HG03025 (cell line): ENCODE results near the gene MMP24OS.

Experiments
- ATAC-seq: cut with Tn5 transposase; IDR thresholded peaks from one replicate; pipeline ENCODE4 v1.9.1; 2021; ENCODE audit warnings: mild to moderate bottlenecking, moderate library complexity; ENCODE audit not compliant: unreplicated experiment, low FRiP score

Gene MMP24OS

GRCh38 chr20:35307666-35308653 is 30.0 kb upstream of the MMP24OS start:
- no peak for ATAC-seq

GRCh38 chr20:35306931-35307517 is 29.1 kb upstream of the MMP24OS start:
- no peak for ATAC-seq

GRCh38 chr20:35305682-35306556 is 28.0 kb upstream of the MMP24OS start:
- no peak for ATAC-seq

- ATAC-seq = no peak
These were observed 27.0 kb upstream of the MMP24OS start for GRCh38 chr20:35304956-35305355.

GRCh38 chr20:35303735-35304491 is 26.0 kb upstream of the MMP24OS start:
- no peak for ATAC-seq

GRCh38 chr20:35303382-35303734 is 25.4 kb upstream of the MMP24OS start:
- no peak for ATAC-seq

GRCh38 chr20:35302421-35303335 is 24.8 kb upstream of the MMP24OS start:
- ATAC-seq = no peak

GRCh38 chr20:35301426-35301825 is 23.5 kb upstream of the MMP24OS start:
- ATAC-seq = no peak

GRCh38 chr20:35300469-35301262 is 22.7 kb upstream of the MMP24OS start:
- no peak for ATAC-seq

- no peak for ATAC-seq
These were observed 21.9 kb upstream of the MMP24OS start for GRCh38 chr20:35299780-35300179.

GRCh38 chr20:35298264-35298663 is 20.3 kb upstream of the MMP24OS start:
- no peak for ATAC-seq

- no peak for ATAC-seq
These were observed 19.8 kb upstream of the MMP24OS start for GRCh38 chr20:35297740-35298139.

- ATAC-seq = no peak
These were observed 19.2 kb upstream of the MMP24OS start for GRCh38 chr20:35297155-35297554.

- no peak for ATAC-seq
These were observed 18.2 kb upstream of the MMP24OS start for GRCh38 chr20:35296101-35296554.

GRCh38 chr20:35295674-35296073 is 17.8 kb upstream of the MMP24OS start:
- no peak for ATAC-seq

- no peak for ATAC-seq
These were observed 17.1 kb upstream of the MMP24OS start for GRCh38 chr20:35295058-35295457.

GRCh38 chr20:35294293-35294685 is 16.4 kb upstream of the MMP24OS start:
- no peak for ATAC-seq
